HG02852 (cell line): Measurements from ENCODE around the gene PIK3R6.

Experiments used
- ATAC-seq: cut with Tn5 transposase; IDR thresholded peaks from one replicate; pipeline ENCODE4 v1.9.1; 2021; ENCODE audit warnings: mild to moderate bottlenecking, moderate library complexity; ENCODE audit not compliant: unreplicated experiment

Gene PIK3R6, protein sequence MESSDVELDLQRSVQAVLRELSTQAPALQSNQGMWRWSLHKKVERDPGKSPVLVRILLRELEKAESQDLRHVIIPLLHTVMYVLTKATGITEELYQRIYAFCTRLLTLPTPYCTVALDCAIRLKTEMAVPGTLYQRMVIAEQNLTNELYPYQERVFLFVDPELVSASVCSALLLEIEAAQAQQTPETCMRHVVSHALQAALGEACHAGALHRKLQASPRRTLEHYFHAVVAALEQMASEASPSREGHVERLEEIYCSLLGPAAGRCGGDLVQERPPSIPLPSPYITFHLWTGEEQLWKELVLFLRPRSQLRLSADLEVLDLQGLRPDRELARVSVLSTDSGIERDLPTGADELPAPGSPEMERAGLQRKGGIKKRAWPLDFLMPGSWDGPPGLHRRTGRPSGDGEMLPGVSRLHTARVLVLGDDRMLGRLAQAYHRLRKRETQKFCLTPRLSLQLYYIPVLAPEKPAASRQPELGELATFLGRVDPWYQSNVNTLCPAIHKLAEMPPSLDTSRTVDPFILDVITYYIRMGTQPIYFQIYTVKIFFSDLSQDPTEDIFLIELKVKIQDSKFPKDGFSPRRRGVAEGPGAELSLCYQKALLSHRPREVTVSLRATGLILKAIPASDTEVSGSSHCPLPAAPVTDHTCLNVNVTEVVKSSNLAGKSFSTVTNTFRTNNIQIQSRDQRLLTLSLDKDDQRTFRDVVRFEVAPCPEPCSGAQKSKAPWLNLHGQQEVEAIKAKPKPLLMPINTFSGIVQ

DNA sequence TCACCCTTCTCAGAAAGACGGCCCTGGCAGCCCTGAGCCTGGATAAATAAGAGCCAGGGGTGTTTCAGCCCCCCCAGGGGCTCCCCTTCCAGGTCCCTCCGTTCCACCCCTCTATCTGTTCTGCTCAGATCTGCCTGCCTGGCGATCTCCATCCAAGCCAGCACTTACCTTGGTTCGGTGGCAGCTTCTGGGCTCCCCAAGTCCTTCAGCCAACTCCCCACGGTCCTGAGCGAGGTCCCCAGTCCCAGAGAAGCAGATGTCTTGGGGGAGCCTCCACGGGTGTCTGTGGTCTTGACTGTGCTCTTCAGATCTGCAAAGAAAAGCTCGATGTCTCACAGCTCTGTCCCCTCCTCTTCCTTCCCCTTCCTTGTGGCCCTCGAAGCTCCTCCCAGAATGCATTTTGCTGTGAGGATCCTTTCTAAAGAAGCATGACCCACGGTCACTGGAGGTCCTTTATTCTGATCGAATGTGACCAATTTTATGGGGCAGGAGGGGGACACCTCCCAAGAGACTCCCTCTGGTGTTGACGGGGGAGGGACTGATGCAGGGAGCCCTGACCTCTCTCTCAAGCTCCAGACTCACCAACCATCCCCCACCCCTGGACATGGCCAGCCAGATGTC lies at the start of gene PIK3R6:
PIK3R6 (minus strand) TSS at position 314 of the 621 bp plus-strand sequence. CDS start 17,880 bp downstream, outside the sequence.
- ATAC-seq, result no peak

DNA sequence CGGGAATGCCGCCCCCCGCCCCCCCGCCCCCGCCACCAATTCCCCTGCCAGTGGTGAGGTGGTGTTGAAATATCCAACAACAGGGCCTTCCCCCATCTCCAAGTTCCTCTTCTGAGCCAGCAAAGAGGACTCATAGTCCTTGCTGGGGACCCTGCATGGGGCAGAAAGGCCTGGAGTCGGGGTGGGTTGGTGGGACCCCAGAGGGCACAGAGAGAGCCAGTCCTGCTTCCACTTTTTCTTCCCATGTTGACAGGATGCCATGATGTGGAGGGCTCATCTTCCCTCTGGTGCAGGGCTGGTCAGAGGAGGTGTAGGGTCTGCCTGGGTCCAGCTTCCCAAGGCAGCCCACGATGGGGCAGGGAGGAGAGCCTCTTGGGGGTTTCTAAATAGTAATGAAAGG lies 49.0 kb upstream of the PIK3R6 start:
- no peak for ATAC-seq

DNA sequence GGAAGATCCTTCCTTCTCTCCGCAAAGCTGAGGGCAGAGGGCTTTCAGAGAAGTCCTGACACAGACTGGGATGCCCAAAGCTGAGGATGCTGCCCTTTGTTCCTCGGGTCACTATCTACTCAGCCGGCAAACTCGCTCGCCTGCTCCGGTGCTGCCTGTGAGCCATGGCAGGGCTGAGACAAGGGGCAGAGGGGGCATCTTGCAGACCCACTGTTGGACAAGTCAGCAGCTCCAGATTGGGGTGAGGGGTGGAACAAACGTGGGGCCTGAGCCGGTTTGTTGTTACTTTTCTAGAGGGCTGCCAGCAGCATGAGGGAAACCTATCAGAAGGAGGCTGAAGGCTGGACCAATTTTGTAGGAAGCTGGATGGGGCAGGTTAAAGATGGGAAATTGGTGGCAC lies 47.1 kb upstream of the PIK3R6 start:
- no peak for ATAC-seq

DNA sequence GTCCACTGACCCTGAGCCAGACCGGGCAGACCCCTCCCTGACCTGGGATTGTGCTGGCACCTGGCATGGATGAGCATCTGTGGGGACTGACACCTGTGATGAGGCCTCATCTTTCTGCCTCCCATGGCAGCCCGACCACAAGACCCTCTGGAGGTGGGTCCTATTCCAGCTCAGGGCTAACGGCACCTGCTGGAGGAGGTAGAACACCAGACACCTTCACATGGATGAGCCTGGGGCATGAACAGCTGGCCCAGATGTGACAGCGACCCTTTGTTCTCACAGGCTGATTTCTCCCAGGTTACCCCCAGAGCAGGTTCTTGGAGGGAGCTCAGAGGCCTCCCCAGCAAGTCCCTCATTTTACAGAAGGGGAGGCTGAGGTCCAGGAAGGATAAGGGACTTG lies 46.4 kb upstream of the PIK3R6 start:
- ATAC-seq, result no peak

DNA sequence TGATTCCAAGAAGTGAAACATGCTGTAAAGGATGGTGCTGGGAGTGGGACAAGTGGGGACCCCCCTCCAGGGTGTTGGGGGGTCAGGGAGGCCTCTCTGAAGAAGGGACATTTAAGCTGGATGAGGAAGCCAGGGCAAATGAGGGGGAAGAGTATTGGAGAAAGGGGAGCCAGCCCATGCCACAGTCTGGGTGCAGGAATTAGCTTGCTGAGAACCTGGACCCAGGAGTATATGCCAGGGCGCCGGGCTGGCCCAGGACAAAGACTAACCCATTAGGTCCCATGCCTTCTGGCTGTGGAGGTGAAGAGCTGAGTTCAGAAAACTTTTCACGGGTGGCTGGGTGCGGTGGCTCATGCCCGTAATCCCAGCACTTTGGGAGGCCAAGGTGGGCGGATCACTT lies 45.6 kb upstream of the PIK3R6 start:
- ATAC-seq, result no peak

DNA sequence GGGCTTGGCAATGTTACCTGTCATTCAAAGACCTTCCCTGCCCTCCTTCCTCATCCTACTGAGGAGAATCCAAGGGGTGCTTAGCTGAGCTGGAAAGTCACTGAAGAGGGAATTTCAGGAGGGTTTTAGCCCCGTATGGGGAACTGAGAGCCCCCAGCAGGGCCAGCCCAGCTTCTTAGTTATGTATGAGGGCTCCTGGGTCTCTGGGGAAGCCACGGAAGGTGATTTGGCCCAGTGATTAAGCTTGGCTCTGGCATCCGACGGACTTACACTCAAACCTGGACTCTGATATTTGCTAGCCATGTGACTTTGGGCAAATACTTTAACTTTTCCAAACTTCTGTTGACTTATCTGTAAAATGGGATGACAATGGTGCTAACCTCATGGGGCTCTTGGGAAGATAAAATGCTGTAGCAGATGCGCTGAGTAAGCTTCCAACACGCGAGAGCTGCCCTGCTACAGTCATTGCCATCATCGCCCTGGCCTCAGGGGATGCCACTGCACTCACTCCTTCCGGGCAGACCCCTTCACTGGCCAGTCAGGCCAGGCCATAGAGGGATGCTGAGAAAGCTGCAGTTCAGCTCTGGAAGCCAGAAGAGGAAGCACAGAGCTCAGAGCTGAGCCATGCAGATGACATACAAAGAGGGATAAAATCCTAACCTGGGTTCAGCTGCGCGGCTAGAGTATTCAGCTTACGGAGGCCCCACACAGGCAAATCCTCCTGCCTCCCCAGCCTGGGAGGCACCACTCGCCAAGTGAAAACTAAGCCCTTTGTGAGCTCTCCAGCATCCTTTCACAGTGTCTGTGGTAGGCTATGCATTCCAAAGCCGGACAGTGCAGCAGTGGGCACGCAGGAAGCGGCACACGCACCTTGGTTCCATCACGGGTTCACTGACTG lies 44.9 kb upstream of the PIK3R6 start:
- no peak for ATAC-seq

DNA sequence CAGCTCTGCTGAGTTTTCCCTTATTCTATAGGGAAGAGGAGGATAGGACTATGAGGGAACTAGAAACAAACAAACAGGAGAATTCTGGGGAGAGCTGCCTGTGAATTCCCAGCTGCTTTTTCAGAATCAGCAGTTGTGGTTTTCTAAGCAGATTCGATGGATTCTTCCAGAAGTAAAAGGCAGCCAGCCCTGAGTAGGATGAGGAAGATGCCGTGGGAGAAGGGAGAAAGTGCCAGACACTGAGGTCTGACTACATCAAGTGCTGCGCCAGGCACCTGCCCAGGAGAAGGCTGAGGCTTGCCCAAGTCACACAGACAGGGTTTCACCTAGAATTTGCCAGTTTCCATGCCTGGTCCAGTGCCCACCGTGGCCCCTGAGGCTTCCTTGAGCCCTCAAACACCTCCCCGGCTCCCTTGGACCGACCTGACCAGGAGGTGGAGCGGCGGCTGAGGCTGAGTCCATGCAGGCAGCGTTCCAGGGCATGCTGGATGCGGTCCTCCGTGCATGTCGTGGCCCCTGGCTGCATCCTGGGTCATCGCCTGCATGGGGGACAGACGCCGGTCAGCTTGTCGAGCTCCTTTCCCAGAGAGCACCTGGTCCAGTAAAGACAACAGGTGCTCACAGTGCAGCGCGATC lies 43.6 kb upstream of the PIK3R6 start:
- no peak for ATAC-seq

DNA sequence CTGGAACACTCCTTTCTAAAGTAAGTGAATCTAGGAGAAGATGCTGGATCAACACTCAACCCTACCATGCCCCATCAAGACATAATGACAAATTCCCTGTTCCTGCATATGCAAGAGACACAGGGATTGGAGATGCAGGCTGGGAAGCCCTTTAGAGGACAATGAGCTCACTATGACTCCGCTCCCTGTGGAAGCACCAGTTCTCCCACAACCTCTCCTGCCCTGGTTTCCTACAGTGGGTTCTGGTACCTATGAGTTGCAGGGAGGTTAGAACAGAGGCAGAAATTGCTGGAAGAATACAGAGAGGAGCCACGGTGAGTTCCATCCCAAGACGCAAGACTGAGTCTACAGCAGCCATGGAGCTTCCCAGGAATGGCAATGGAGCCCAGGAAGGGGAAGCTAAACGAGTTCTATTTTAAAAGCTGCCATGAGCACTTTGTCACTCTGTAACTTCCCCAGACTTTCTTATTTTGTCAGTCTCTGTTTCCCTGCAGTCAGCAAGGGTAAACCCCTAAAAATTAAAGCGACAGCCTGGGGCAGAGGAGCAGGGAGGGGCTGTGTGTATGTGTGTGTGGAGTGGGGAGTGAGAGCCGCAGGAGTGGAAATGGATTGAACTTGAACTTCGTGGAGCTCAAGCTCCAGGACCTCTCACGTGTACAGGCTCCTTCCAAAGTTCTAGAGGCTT lies 42.3 kb upstream of the PIK3R6 start:
- ATAC-seq, result no peak

DNA sequence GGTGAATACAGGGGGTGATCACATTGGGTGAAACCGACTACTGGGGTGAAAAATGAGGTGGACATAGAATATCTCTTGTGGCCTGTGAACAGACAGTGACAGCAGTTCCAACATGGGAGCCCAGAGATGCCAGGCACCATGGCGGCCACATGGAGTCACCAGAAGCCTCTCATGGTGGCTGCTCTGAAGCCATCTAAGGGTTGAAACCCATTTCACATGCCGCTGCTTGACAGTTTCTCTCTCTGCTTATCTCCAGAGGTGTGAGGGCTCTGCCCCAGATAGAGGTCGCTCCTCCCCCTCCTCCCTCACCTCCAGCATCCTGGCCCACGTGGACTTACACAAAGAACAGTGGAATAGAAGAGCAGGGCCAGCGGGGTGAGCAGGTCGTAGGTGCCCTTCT lies 37.9 kb upstream of the PIK3R6 start:
- no peak for ATAC-seq

DNA sequence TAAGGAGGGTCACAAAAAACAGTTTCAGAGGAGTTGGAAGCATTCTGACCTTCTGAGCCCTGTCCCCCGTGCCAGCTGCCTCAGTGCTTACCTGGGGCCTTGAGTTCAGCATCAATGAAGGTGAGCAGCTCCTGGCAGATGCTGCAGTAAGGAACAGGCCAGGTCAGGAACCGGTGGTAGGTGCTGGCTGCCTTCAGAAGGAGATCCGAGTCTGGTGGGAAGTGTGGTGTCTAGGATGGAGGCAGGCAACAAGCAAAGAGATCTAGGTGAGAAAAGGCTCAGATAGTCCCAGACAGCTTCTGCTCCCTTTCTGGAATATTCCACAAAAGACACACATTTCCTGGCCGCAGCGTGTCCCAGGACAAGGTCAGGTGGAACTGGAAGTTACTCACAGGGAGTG lies 37.2 kb upstream of the PIK3R6 start:
- no peak for ATAC-seq

DNA sequence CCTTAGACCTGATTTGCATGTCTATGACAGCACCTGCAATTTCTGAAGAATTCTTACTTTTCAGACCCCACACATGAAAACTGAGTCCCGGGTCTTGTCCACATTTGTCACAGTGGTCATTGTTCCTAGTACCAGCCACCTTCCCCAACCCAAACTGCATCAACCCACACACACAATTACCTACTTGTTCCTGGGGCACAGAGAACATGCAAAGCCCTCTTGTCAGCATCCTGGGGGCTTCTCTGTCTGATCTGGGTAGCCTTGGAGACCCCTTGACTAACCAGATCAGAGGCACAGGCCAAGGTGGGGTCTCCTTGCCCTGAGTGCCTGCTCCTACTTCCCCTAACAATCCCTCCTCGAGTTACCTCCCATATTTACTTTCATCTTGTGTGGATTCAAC lies 36.7 kb upstream of the PIK3R6 start:
- no peak for ATAC-seq

DNA sequence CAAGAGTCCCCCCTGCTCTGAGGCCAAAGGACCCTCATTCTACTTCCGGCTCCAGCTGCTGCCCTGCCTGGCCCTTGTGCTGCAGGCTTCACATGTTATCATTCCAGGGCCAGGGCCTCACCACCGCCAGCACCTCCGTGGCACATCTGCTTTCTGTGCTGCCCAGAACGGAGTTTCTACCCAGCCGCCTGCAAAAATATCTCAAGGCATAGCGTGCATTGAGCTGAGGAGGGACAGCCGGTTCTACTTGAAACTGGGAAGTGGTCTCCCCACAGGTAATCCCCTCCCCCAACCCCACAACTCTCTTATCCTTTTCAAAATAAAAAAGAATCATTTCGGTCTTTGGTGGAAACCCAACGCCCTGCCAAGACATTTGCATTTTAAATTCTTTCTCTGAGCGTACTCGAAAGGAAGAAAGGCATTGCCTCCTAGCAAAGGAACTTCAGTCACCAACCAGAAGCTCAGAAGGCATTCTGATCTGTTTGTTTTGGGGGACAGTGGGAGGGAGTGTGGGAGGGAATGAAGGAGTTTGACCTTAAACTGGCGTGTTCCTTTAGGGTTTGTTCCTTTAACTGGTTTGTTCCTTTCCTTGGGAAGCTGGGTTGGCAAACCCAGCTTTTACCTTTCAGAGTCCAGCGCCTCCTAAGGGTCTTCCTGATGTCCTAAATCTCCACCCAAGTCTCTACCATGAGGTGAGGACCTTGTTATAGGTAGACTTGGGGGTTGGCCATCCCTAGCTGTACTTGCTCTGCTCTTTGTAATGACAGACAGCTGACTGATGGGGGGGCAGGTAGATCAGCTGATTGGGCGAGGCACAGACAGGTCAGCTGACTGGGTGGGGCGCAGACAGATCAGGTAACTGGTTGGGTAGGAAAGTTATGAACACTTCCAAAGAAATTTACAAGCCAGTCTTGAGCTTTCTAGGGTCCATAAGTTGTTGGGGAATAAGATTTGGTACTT lies 33.4 kb upstream of the PIK3R6 start:
- ATAC-seq, result no peak

DNA sequence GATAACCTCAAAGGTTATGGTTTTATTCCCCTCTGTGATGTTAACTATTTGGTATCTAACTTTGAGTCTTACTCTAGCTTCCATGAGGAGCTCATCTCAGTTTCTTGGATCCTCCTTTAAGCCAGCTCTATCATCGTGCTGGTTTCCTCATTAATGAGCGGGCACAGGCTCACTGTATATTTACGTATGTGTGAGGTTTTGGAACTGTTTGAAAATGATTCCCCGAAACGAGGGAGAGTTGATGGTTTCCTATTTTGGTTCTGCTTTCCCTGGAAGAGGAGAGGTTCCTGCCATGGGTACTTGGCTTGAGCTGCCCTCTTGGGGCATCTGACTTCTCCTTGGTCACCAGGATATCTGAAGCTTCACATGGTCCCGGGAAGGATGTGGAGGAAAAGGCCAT lies 32.7 kb upstream of the PIK3R6 start:
- no peak for ATAC-seq

DNA sequence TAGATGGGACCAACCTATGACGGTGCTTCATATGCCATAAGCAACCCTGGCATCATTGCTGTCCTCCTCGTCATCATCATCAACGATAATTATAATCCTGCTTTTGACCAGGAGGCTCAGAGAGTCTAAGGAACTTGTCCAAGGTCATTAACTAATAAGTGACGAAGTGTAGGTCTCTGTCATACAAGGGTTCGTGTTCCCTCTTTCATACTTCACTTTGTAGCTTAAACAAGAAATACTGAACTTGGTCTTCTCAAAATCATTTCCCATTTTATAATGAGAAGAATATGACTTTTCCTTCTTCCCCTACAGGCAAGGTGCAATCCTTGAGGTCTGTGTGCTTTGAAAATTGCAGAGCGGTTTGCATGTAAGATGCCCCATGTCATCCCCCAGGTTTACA lies 31.2 kb upstream of the PIK3R6 start:
- ATAC-seq, result no peak

DNA sequence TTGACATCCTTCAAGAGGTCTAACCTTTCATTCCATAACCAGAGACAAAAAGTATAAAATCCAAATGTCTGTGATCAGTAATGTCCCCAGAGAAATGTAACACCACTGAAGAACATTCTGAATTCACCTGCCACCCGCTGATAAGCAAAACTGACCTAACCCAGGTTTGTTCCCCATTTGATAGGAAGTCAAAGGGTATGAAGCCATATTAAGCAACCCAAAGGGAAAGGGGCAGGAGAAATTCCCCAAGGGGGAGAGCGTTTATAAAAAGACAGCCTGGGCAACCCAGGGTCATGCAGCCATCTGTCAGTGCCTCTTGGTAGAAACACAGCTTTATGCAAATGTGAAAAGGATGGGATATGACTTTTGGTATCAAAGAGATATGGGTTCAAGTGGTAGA lies 30.7 kb upstream of the PIK3R6 start:
- ATAC-seq, result no peak

DNA sequence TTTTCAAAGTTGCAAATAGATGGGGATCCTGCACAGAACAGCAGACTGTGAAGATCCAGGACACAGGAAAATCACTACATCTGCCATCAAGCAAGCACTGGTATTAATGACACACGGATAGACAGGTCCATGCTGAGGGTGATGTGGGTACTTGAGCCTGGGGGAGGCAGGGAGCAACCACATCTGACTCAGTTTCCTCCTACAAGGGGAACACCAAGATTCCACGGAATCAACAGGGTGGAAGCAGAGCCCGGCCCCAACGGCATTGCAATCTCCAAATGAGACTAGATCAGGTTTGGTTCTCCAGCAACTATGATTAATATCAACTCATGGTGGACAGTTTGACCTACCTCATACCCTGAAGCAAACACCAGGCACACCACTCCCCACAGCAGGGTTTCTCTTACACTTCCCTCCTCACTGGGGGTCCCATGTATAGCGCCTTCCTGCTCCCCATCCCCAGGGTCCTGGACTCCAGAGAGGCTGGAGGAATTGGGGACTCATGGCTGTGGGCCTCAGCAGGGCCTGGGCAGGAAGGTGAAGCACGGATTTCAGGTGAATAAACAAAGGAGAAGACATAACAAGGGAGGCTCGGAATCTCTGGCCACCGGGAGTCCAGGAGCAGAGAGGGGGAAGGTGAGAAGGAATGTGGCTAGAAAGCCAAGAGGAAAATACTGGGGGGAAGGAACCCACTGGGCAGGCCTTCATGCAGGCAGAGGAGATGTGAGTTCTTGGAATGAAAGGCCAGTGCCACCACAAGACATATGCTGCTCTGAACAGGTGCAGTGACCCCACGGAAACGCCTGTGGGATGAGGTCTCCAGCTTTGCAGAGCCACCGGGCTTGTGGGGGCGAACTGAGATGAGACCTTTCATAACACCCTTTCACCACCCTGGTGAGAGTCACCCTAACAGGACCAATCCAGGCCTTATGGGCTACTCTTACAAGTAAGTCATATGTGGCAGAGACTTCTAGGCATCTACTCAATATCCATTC lies 29.5 kb upstream of the PIK3R6 start:
- ATAC-seq, result no peak

DNA sequence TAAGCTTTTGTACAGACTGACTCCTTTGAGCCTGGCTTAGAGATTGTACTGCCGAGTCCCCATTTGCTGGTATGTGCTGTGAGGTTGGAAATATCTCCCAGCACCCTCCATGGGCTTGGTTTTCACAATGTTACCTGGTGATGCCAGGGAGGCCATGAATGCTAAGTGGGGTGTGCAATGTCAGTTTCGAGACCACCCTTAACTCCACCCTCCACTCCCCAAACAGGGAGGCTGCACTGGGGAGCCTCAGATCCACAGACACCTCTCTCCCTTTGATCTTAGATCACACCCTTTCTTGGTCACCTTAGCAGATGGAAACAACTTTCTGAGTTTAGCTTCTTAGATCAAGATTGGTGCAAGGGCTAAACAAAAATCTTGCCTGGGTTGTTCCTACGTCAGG lies 28.6 kb upstream of the PIK3R6 start:
- ATAC-seq, result no peak
